NCI-H1930 (cell line): Measurements from ENCODE around the gene AGAP1.

Experiments
- DNase-seq, 2 experiments: peaks; one replicate each; lab custom pipeline; 2025; lab: John Stamatoyannopoulos, UW

The AGAP1 gene

DNA sequence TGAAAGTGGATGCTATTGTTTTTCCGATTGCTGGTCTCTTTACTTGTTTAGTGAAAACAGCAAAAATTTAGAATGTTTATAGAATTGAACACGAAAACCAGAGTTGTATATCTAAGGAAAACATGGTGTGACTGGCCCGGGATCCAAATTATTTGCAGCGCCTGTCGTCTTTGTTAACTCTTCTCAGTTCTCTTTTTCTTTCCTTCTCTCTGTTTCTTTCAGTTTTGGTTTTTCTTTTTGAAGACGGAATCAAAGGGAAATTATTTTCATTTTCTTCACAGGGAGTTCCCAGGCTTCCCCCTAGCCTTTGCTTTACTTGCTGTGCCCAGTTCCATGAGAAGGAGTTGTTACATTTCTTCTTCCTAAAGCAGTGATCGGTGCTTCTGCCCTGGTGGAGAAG is 76.0 kb downstream of the AGAP1 start:
- DNase-seq, result no peak

DNA sequence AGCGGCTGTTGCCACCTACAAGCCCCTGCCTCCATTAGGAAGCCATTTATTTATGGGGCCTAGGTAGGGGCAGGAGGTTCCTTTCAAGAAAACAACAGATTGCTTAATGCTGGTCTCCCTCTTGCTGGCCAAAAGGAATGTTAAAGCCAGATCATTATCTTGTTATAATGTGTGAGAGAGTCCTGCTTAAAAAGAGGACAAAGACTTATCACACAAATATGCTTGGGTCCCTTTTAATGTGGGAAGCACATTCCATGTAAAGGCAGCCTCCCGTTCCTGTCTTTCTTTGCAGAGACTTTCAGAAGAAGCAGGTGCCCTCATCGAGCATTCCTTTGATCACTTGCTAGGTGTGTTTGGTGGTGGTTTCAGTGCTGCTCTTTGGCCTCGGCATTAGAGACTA is 76.4 kb downstream of the AGAP1 start:
- DNase-seq, result no peak

- DNase-seq, result no peak
Measured at GRCh38 chr2:235570966-235571692, 77.3 kb downstream of the AGAP1 start.

GRCh38 chr2:235572592-235572991 is 78.7 kb downstream of the AGAP1 start:
- no peak for DNase-seq

GRCh38 chr2:235573331-235574221 is 79.7 kb downstream of the AGAP1 start:
- DNase-seq, result no peak

- no peak for DNase-seq
Measured at GRCh38 chr2:235575431-235575830, 81.6 kb downstream of the AGAP1 start.

GRCh38 chr2:235575904-235576303 is 82.1 kb downstream of the AGAP1 start:
- DNase-seq, result no peak

DNA sequence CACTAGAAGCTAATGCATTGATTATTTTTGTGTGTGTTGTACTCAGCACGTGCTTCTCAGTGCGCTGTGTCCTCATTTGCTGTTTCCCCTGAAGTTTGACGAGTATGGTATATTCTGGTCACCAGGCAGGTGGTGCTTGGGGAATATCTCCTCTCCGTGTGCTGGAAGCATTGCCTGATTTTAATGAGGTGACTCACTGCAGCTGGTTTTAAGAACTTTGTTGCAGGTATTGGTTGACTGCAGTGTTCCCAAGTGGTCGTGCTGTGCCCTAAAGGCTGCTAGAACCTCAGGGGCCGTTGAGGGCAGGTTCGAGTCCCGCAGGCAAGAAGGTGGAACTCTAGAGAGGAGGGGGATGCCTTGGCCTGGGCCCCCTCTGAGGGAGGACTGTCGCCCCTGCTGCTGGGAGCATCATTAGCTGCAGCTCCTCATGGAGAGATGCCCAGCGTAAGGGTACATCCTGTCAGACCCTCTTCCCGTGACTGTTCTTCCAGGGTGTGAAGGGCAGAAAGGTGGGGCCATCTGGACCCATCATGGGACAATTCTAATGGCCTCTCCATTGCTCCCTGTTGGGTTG is 82.6 kb downstream of the AGAP1 start:
- DNase-seq, result no peak

DNA sequence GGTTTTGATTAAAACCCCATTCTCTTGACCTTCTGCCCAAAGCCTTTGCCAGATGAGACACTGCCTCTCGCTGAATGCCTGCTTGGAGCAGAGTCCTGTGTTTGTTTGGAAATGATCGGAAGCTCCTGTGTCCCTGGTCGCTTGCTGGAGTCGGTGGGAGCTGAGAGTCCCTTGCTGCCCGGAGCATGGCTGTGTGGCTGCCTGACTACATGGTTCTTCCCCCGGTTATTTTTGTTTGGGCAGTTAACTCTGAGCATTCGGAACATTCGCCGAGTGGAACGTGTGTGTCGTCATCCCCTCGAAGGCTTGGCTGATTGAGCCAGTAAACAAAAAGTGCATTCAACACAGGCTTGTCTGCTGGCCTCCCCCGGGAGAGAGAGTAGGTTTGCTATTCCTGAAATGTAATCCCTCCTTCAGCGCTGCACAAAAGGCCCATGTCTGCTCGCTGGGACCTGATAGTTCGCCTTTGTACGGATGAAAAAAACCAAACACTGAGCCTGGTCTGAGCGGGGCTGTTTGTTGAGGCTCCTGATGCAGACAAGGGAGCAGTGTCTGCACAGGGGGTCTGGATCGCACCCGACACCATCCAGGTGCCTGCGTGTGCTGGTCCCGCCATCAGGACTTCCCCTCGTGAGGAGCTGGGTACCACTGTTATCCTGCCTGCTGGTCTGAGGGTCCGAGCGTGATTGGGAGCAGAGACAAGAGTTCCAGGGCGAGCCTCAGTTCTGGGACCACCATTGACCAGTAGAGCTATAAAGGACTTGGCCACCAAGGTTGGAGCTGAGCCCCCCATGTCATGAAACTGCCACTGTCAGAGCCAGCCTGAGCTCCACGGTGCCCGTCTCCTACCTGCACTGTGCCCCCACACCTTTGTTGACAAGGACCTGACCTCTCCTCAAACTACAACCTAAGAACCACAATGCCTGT is 83.8 kb downstream of the AGAP1 start:
- DNase-seq, result peak in 1 of 2 experiments; percentile 43

GRCh38 chr2:235579128-235579527 is 85.3 kb downstream of the AGAP1 start:
- no peak for DNase-seq

DNA sequence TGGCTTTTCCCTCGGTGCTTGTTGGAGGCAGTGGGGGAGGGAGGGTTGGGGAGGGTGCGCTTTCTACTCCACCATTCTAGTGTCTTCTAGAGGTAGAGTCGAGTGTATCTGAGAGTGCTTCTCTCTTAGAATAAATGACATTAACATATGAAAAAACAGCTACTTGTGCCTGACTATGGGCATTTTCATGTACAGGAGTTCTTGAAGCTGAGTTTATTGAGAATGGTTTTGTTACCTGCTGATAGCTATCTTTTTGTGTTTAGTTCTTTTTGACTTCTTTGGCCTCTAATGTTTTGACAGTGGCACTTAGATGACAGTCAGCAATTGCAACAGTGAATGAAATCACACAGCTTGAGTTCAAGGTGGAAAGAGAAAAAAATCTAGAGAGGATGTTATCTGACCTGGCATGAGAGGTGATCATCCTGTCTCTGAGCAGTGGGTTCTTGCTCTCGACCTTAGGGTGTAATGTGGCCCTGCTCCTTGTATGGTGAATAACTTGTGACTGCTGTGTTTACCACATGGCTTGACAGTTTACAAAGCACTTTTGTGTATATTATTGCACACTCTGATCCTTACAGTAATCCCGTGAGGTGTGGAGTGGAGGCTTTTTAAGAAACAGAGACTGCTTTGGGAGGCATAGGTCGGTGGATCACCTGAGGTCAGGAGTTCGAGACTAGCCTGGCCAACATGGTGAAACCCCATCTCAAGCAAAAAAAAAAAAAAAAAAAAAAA is 86.7 kb downstream of the AGAP1 start:
- no peak for DNase-seq

- DNase-seq, result no peak
Measured at GRCh38 chr2:235582081-235582686, 88.3 kb downstream of the AGAP1 start.

GRCh38 chr2:235582729-235583128 is 88.9 kb downstream of the AGAP1 start:
- no peak for DNase-seq

DNA sequence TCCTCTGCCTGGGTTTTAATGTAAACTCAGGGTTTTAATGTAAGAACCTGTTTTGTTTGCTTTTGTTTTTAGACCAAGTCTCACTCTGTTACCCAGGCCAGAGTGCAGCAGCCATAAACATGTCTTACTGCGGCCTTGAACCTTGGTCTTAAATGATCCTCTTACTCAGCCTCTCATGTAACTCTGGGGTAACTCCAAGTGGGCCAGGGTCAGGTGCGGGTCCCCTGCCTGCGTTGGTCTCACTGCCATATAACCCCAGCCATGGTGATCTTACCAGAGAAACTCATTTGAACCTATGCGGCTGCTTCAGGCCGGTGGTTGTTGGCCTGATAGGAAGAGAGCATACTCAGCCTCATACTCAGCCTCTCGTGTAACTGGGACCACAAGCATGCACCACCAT is 89.3 kb downstream of the AGAP1 start:
- no peak for DNase-seq

DNA sequence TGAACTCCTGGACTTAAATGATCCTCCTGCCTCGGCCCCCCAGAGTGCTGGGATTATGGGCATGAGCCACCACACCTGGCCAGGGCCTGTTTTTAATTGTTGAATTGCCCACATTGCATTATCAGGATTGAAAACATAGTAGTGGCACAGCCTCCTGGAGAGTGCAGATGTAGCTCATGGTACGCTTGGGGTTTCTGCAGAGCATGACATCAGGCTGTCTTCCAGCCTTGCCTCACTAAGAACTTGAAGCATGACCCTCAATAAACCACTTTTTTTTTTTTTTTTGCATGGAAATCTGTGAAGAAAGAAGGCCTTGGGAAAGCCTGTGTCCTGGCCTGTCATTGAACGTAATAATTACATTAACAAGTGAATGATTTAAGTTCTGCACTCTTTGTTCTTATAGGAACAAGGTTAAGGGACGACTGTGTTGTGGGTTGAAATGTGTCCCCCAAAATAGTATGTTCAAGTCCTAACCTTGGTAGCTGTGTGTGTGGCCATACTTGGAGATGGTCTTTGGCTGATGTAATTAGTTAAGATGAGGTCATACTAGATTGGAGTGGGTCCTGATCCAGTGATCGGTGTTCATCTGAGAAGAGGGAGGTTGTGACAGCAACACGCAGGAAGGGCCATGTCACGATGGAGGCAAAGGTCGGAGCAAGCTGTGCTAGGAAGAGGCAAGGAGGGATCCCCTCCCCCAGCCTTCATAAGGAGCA is 90.2 kb downstream of the AGAP1 start:
- DNase-seq, result no peak

DNA sequence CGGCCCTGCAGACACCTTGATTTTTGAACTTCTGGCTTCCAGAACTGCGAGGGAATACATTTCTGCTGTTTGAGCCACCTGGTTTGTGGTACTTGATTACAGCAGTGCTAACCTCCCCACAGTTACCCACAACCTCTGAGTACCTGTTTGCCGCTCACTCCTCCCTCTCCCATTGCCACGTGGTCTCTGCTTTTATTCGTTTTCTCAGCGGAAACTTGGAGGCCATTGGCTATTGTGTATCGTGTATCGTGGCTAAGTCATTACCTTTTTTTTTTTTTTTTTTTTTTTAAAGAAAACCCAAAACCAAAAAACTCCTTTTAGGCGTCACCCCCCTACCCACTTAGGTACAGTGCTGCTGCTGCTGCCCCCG is 90.8 kb downstream of the AGAP1 start:
- no peak for DNase-seq

DNA sequence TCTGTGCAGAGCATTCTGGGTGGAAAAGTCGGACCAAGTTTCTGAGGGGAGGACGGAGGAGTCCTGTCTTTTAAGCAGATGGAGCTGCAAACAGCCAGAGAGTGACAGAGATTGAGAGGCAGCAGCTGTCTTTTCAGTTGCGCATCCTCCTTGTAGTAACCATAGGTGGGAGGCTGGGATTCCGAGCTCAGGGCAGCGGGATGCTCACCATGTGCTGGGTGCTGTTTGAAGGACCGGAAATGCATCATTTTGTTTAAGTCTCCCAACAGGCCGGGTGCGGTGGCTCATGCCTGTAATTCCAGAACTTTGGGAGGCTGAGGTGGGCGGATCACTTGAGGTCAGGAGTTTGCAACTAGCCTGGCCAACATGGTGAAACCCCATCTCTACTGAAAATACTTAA is 93.4 kb downstream of the AGAP1 start:
- no peak for DNase-seq

GRCh38 chr2:235588750-235589149 is 94.9 kb downstream of the AGAP1 start:
- DNase-seq, result no peak

DNA sequence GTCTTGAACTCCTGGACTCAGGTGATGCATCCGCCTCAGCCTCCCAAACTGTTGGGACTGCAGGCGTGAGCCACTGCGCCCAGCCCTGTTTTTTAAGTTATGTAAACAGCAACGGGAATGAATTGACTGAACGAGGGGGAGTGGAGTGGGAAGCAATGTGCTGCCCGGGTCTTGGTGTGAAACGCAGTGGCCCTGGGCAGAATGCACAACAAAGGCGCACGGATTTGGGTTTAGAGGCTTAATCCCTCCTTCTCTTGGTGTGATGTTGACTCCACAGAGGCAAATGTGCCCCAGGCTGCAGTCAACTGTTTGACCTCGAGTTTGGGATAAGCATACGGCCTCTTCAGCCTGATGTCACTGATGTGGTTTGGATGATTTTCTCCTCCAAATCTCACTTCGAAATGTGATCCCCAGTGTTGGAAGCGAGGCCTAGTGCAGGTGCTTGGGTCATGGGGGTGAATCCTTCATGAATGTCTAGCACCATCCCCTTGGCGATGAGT is 97.4 kb downstream of the AGAP1 start:
- no peak for DNase-seq

GRCh38 chr2:235591921-235592320 is 98.1 kb downstream of the AGAP1 start:
- DNase-seq, result no peak
